ENCODE results near the gene RAB5B. TPM values are rescaled to one million over a fixed set of nuclear protein-coding genes. Genes with fewer than 3 reads are reported as not detected.

Gene RAB5B
- total and polyA plus RNA-seq, 2 donors (not counting 1 experiment from before 2014, with no cell fraction given) = 55.3 to 193 TPM

- TF ChIP-seq EZH2 (IDR thresholded peaks at IDR 0.05; ENCODE audit: low read length, missing control alignments) = no peak
- TF ChIP-seq, protein P1, sequence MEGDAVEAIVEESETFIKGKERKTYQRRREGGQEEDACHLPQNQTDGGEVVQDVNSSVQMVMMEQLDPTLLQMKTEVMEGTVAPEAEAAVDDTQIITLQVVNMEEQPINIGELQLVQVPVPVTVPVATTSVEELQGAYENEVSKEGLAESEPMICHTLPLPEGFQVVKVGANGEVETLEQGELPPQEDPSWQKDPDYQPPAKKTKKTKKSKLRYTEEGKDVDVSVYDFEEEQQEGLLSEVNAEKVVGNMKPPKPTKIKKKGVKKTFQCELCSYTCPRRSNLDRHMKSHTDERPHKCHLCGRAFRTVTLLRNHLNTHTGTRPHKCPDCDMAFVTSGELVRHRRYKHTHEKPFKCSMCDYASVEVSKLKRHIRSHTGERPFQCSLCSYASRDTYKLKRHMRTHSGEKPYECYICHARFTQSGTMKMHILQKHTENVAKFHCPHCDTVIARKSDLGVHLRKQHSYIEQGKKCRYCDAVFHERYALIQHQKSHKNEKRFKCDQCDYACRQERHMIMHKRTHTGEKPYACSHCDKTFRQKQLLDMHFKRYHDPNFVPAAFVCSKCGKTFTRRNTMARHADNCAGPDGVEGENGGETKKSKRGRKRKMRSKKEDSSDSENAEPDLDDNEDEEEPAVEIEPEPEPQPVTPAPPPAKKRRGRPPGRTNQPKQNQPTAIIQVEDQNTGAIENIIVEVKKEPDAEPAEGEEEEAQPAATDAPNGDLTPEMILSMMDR (conservative IDR thresholded peaks at IDR 0.05 in 1 of 2, IDR thresholded peaks at IDR 0.05 in 1 of 2; ENCODE audit: low read depth in 1 of 2, low read length in 2 of 2) = no peak
- H3K27me3 ChIP-seq (ENCODE audit: control insufficient read depth, insufficient read depth, low read length) = no peaks in the 10 kb centered on the region
- DNase-seq (ENCODE audit: low read depth in 2 of 2) = no peak
- H4K20me1 ChIP-seq (ENCODE audit: control insufficient read depth, extremely low read depth, insufficient read depth, low read length) = no peaks in the 10 kb centered on the region
- peaks cover 8% of the 10 kb centered on the region for H3K79me2 ChIP-seq (ENCODE audit: control insufficient read depth, insufficient read depth, low read length)
- no peaks in the 10 kb centered on the region for H3K9me3 ChIP-seq (ENCODE audit: control insufficient read depth, insufficient read depth, low read depth, low read length)
- peak overlapping the region; percentile 55 to 81 (median 70) for H3K4me3 ChIP-seq (replicated peaks in 1 of 4; ENCODE audit: control extremely low read depth in 1 of 4, insufficient read depth in 1 of 4, low read depth in 3 of 4, low read length in 4 of 4)
- peak overlapping the region; percentile 77 for H2AFZ ChIP-seq (ENCODE audit: low read length)
- peak overlapping the region; percentile 82 for H3K27ac ChIP-seq (ENCODE audit: insufficient read depth, low read length)
- peak overlapping the region; percentile 72 for H3K9ac ChIP-seq (ENCODE audit: insufficient read depth, low read length)
- H3K4me1 ChIP-seq (ENCODE audit: control insufficient read depth, extremely low read depth, insufficient read depth, low read length) = peaks cover 25% of the 10 kb centered on the region
- H3K36me3 ChIP-seq (ENCODE audit: control insufficient read depth, insufficient read depth, low read length) = no peaks in the 10 kb centered on the region
- H3K4me2 ChIP-seq (ENCODE audit: extremely low read depth, insufficient read depth, low read length) = peak overlapping the region; percentile 87
Observed at GRCh38 chr12:55931317-55931779, 42.5 kb upstream of the RAB5B start.

DNA sequence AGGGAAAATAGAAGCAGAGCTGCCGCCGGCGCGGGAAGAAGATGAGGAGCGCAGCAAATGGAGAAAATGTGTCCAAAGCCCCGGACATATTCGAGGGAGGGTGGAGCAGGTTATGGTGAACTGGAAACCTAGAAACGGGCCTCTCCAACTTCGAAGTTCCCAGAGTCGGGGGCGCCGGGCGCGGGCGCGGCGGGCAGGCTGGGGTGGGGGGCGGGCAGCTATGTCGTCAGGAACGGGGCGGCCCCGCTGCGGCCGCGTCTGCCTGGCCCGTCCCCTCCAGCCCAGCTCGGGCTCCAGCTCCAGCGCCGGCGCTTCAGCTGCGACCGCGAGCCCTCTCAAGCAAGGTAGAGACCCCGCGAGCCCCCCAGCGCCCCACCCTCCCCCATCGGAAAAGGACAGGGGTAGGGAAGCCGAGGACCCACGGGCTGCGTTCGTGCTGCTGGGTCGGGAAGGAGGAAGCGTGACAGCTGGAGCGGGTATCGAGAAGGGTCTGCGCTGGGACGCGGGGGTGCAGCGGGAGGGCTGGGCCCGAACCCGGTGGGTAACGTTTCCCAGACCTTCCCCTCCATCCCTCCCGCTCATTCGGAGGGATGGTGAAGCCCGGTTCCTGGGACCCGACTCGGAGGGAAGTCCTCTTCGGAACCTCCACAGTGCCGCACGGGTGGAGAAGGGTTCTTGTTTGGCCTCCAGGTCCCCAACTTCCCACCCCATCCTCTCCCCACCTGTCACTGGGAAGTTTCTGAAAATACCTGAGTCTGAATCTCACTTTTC, 41.9 kb upstream of the RAB5B start:
- Histone ChIP-seq H3K27ac (ENCODE audit: insufficient read depth, low read length) (peak overlapping the region; percentile 82), H4K20me1 (ENCODE audit: control insufficient read depth, extremely low read depth, insufficient read depth, low read length) (no peaks in the 10 kb centered on the region), H3K79me2 (ENCODE audit: control insufficient read depth, insufficient read depth, low read length) (peaks cover 5% of the 10 kb centered on the region), H3K4me3 (replicated peaks in 1 of 4; ENCODE audit: control extremely low read depth in 1 of 4, insufficient read depth in 1 of 4, low read depth in 3 of 4, low read length in 4 of 4) (peak overlapping the region; percentile 60 to 81 (median 72)), H3K36me3 (ENCODE audit: control insufficient read depth, insufficient read depth, low read length) (no peaks in the 10 kb centered on the region), H2AFZ (ENCODE audit: low read length) (peak overlapping the region; percentile 78), H3K9me3 (ENCODE audit: control insufficient read depth, insufficient read depth, low read depth, low read length) (no peaks in the 10 kb centered on the region), H3K27me3 (ENCODE audit: control insufficient read depth, insufficient read depth, low read length) (no peaks in the 10 kb centered on the region), H3K4me2 (ENCODE audit: extremely low read depth, insufficient read depth, low read length) (peak overlapping the region; percentile 87), H3K4me1 (ENCODE audit: control insufficient read depth, extremely low read depth, insufficient read depth, low read length) (peaks cover 25% of the 10 kb centered on the region), H3K9ac (ENCODE audit: insufficient read depth, low read length) (peak overlapping the region; percentile 72)
- peak; percentile 41 to 48 for DNase-seq (ENCODE audit: low read depth in 2 of 2)
- TF ChIP-seq EZH2 (IDR thresholded peaks at IDR 0.05; ENCODE audit: low read length, missing control alignments) = no peak
- TF ChIP-seq, protein P1 (conservative IDR thresholded peaks at IDR 0.05 in 1 of 2, IDR thresholded peaks at IDR 0.05 in 1 of 2; ENCODE audit: low read depth in 1 of 2, low read length in 2 of 2) = no peak

DNA sequence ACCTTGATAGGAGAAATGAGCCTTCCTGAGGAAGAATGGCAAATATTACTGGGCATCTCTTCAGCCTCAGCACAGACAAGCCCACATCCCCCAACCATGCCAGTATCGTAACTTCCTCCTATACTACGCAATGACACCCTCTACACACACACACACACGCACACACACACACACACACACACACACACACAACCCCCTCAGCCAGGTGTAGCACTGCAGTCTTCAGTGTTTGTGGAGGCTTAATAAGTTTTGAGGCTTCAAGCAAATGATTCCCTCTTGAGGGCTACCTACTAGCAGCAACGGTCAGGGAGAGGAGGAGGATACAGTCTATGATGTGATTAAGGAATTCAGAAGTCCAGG, 41.3 kb upstream of the RAB5B start:
- TF ChIP-seq, protein P1 (conservative IDR thresholded peaks at IDR 0.05 in 1 of 2, IDR thresholded peaks at IDR 0.05 in 1 of 2; ENCODE audit: low read depth in 1 of 2, low read length in 2 of 2) = no peak
- TF ChIP-seq EZH2 (IDR thresholded peaks at IDR 0.05; ENCODE audit: low read length, missing control alignments) = no peak
- no peaks in the 10 kb centered on the region for H3K36me3 ChIP-seq (ENCODE audit: control insufficient read depth, insufficient read depth, low read length)
- H2AFZ ChIP-seq (ENCODE audit: low read length) = no peak overlapping the region
- H3K9me3 ChIP-seq (ENCODE audit: control insufficient read depth, insufficient read depth, low read depth, low read length) = no peaks in the 10 kb centered on the region
- DNase-seq (ENCODE audit: low read depth in 2 of 2) = peak; percentile 49 to 50
- H3K4me2 ChIP-seq (ENCODE audit: extremely low read depth, insufficient read depth, low read length) = peak overlapping the region; percentile 87
- no peaks in the 10 kb centered on the region for H4K20me1 ChIP-seq (ENCODE audit: control insufficient read depth, extremely low read depth, insufficient read depth, low read length)
- peak overlapping the region; percentile 71 for H3K27ac ChIP-seq (ENCODE audit: insufficient read depth, low read length)
- H3K27me3 ChIP-seq (ENCODE audit: control insufficient read depth, insufficient read depth, low read length) = no peaks in the 10 kb centered on the region
- H3K79me2 ChIP-seq (ENCODE audit: control insufficient read depth, insufficient read depth, low read length) = peaks cover 3% of the 10 kb centered on the region
- no peak overlapping the region for H3K9ac ChIP-seq (ENCODE audit: insufficient read depth, low read length)
- peaks cover 25% of the 10 kb centered on the region for H3K4me1 ChIP-seq (ENCODE audit: control insufficient read depth, extremely low read depth, insufficient read depth, low read length)
- H3K4me3 ChIP-seq (replicated peaks in 1 of 4; ENCODE audit: control extremely low read depth in 1 of 4, insufficient read depth in 1 of 4, low read depth in 3 of 4, low read length in 4 of 4) = peak overlapping the region; percentile 60 to 81 (median 72)

All from fibroblast of lung (primary cell).